HepG2 (cell line): ENCODE measurements around the gene NEK8. TPM values are rescaled to one million over a fixed set of nuclear protein-coding genes. Genes with fewer than 3 reads are reported as not detected.

Source experiments
- BCL6 ChIP-seq: IDR thresholded peaks from 2 replicates; pipeline ENCODE4 v1.6.1; 2016; ENCODE audit warnings: missing genetic modification reagents, missing compliant biosample characterization
- KMT2B ChIP-seq: IDR thresholded peaks from 2 replicates; pipeline ENCODE4 v1.6.1; 2016; ENCODE audit warnings: missing genetic modification reagents, missing compliant biosample characterization
- MED8 ChIP-seq: sonication (generic); formaldehyde crosslinking; IDR thresholded peaks from 2 replicates; pipeline ENCODE4 v1.8.1; 2023; ENCODE audit warnings: mild to moderate bottlenecking, missing genetic modification reagents; ENCODE audit not compliant: insufficient replicate concordance
- NFIB ChIP-seq: sonication (generic); formaldehyde crosslinking; IDR thresholded peaks from 2 replicates; pipeline ENCODE4 v1.9.0; 2021; ENCODE audit warnings: missing genetic modification reagents, mild to moderate bottlenecking, borderline replicate concordance
- POLR2G ChIP-seq: fragments of 200-400 bp; formaldehyde crosslinking; IDR thresholded peaks from 2 replicates; pipeline ENCODE4 v1.6.1; 2018; ENCODE audit warnings: mild to moderate bottlenecking, low read depth, low read length, moderate library complexity
- SALL1 ChIP-seq: sonication (generic); formaldehyde crosslinking; IDR thresholded peaks from 2 replicates; pipeline ENCODE4 v1.8.0; 2022; ENCODE audit warnings: mild to moderate bottlenecking, missing genetic modification reagents
- TAF15 ChIP-seq: fragments of 200-400 bp; formaldehyde crosslinking; IDR thresholded peaks from one replicate; pipeline ENCODE4 v1.6.1; 2018; ENCODE audit warnings: mild to moderate bottlenecking, low read depth, low read length; ENCODE audit not compliant: poor library complexity, severe bottlenecking
- ZBED4 ChIP-seq: sonication (generic); formaldehyde crosslinking; IDR thresholded peaks from 2 replicates; pipeline ENCODE4 v1.4.0; 2020; ENCODE audit warnings: missing genetic modification reagents, borderline replicate concordance
- ZBTB43 ChIP-seq: sonication (generic); formaldehyde crosslinking; conservative IDR thresholded peaks from 2 replicates; pipeline ENCODE4 v1.4.0; 2020; ENCODE audit warnings: missing genetic modification reagents
- ZFP36L1 ChIP-seq: sonication (generic); formaldehyde crosslinking; IDR thresholded peaks from 2 replicates; pipeline ENCODE4 v1.8.0; 2022; ENCODE audit warnings: mild to moderate bottlenecking, missing genetic modification reagents, moderate library complexity
- ZNF230 ChIP-seq: sonication (generic); formaldehyde crosslinking; IDR thresholded peaks from 2 replicates; pipeline ENCODE4 v1.4.0; 2020; ENCODE audit warnings: mild to moderate bottlenecking, missing genetic modification reagents
- ZNF253 ChIP-seq: sonication (generic); formaldehyde crosslinking; IDR thresholded peaks from 2 replicates; pipeline ENCODE4 v1.8.0; 2022; ENCODE audit warnings: mild to moderate bottlenecking, missing genetic modification reagents, borderline replicate concordance
- ZNF264 ChIP-seq: sonication (generic); formaldehyde crosslinking; IDR thresholded peaks from 2 replicates; pipeline ENCODE4 v1.4.0; 2020; ENCODE audit warnings: missing genetic modification reagents
- ZNF280D ChIP-seq: sonication (generic); formaldehyde crosslinking; IDR thresholded peaks from 2 replicates; pipeline ENCODE4 v1.5.1; 2020; ENCODE audit warnings: mild to moderate bottlenecking, missing genetic modification reagents
- ZNF382 ChIP-seq: sonication (generic); formaldehyde crosslinking; IDR thresholded peaks from 2 replicates; pipeline ENCODE4 v1.5.0; 2020; ENCODE audit warnings: missing genetic modification reagents, mild to moderate bottlenecking, borderline replicate concordance
- polyA plus RNA-seq, 8 experiments: library from polyadenylated mRNA; depleted of rRNA in 3 of 8; stranded (reverse) in 7 of 8; unstranded in 1 of 8; fragments of >200 nt; fragmentation: Illumina TruSeq in 4 of 8; extraction: Trizol in 4 of 8; gene quantifications; 2 replicates each; pipeline versions ENCODE4 v1.2.1 to v1.2.3, GENCODE V29; 2011 to 2016; ENCODE audit warnings: low read depth in 4 of 8, missing spikeins in 1 of 8, mixed read lengths in 1 of 8; ENCODE audit not compliant: insufficient read depth in 1 of 8
- total RNA-seq, 5 experiments: library from RNA; depleted of rRNA; stranded (reverse); fragments of >200 nt; fragmentation: Illumina TruSeq; extraction: Trizol; gene quantifications; 2 replicates each; pipeline ENCODE4 v1.2.3, GENCODE V29; 2016; ENCODE audit warnings: low read depth in 1 of 5

Gene NEK8
- total and polyA plus RNA-seq, 2 of the 13 experiments (the other 11 are each of a cell fraction or from before 2014, with no cell fraction given), result 5.8 to 13.5 TPM

- TF ChIP-seq ZNF280D, result no peak
- peak; percentile 79 for TF ChIP-seq TAF15
- TF ChIP-seq NFIB (CRISPR knock-in tag), result no peak
- no peak for TF ChIP-seq ZNF382 (CRISPR knock-in tag)
- TF ChIP-seq ZNF264 (CRISPR knock-in tag), result no peak
- no peak for TF ChIP-seq ZBTB43 (CRISPR knock-in tag)
- TF ChIP-seq BCL6 (CRISPR knock-in tag), result peak; percentile 66
- peak; percentile 16; the same call in 1 of the 2 replicates for TF ChIP-seq ZBED4 (CRISPR knock-in tag)
- peak; percentile 57 for TF ChIP-seq KMT2B (CRISPR knock-in tag)
- peak; percentile 35; the same call in 1 of the 2 replicates for TF ChIP-seq ZNF253 (CRISPR knock-in tag)
- TF ChIP-seq ZFP36L1, result peak; percentile 30; the same call in 1 of the 2 replicates
- peak; percentile 72 for TF ChIP-seq SALL1 (CRISPR knock-in tag)
- 0 out of 2 replicates have a peak, but pooled peaks have one; percentile 73 for TF ChIP-seq ZNF230
- TF ChIP-seq POLR2G, result peak; percentile 78
- TF ChIP-seq MED8, result peak; percentile 54
Observed at GRCh38 chr17:28726627-28727491, 1.7 kb upstream of the NEK8 start (continued).
